Suppressor macrophage treated with lipopolysaccharide for 1 hour (primary cell): ENCODE results near the gene POM121L2.
A peak's percentile ranks its signal among the peaks of the same experiment; 100 is the strongest.

ENCODE experiments used
- DNase-seq, 3 donors: peaks; one replicate each; pipeline ENCODE4 v3.0.0-alpha.2; 2020 to 2022

POM121L2 gene

GRCh38 chr6:27312146-27312949, at the start of gene POM121L2:
Gene POM121L2, minus strand, starts transcription at chr6:27312273. Its CDS starts 103 bp downstream, at chr6:27312170.
- peak; percentile 40 to 51 (median 48) for DNase-seq

DNA sequence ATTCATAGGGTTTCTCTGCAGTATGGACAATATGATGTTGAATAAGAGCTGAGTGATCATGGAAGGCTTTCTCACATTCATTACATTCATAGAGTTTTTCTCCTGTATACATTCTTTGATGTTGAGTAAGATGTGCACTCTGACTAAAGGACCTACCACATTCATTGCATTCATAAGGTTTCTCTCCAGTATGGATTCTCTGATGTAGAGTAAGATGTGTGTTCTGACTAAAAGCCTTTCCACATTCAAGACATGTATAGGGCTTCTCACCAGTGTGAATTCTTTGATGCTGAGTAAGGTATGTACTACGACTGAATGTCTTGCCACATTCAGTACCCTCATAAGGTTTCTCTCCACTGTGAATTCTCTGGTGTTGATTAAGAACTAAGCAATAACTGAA, 47.2 kb upstream of the POM121L2 start:
- no peak for DNase-seq

DNA sequence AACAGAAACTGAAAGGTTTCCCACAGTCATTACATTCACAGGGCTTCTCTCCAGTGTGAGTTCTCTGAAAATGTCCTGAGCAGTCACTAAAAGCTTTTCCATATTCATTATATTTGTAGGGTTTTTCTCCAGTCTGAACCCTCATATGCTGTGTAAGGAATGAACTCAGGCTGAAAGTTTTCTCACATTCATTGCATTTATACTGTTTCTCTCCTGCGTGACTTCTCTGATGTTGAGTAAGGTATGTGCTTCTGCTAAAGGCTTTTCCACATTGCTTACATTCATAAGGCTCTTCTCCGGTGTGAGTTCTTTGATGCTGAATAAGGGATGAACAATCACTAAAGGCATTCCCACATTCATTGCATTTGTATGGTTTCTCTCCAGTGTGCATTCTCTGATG, 46.7 kb upstream of the POM121L2 start:
- no peak for DNase-seq

GRCh38 chr6:27352850-27353249, 40.8 kb upstream of the POM121L2 start:
- no peak for DNase-seq

GRCh38 chr6:27334141-27334540, 22.1 kb upstream of the POM121L2 start:
- DNase-seq, result no peak

GRCh38 chr6:27333642-27334040, 21.6 kb upstream of the POM121L2 start:
- DNase-seq, result no peak

DNA sequence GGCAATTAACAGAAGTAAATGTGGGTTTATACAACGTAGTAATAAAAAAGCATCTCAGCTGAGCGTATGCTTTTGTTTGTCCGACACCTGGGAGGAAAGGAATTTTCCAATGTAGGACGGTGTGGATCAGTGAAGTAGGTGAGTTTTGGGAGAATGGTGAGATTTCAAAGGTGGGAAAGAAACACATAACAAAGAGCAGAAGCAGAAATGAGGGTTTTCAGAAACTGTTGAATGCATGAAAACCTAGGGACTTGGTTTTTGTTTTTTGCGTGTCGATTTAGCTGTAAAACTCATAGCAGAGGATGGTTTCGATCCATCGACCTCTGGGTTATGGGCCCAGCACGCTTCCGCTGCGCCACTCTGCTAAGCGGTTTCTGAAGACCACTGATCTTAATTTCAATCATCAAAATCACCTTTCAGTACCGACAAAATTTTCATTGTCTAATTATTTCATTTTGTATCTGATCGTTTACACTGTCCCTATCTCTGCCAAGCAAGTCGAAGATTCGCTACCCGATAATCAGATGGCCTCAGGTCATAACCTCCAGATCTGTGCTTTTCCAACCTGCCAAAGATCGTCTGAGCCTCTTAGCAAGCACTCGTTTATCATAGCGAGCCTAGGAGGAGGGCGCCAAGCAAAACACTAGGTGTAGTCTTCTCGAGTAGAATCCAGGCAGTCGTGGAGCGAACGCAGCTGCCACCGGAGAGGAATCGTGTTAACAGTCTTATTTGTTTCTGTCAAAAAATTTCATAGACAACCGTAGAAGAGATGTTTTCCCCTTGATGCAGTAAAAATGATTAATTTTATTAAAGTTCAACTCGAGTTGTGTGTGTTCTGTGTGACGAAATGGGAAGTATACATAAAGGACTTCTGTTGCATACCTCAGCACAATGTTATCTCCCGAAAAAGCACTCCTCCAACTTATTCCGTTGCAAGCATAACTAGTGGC, 20.9 kb upstream of the POM121L2 start:
- DNase-seq, result peak in 1 of 3 donors; percentile 0

- DNase-seq, result no peak
These were observed 15.1 kb upstream of the POM121L2 start for GRCh38 chr6:27327023-27327738.

- DNase-seq, result no peak
These were observed 9.8 kb upstream of the POM121L2 start for GRCh38 chr6:27321901-27322300.

DNA sequence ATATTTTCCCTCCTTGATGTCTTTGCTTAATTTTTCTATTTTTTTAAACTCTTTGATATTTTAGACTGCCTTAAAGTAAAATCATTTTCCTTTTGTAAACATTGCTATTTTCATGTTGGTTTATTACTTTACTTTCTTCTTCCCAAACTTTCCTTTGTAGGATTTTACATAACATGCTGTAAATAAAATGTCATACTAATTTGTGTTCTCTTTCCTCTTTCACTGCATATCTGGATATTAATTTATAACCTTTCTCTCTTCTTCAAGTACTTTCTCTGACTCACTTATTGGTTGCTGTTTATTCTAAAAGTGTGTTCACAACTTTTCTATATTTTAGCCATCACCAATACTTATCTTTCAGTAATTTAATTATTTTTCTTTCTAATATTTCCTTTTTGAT, 9.3 kb upstream of the POM121L2 start:
- DNase-seq, result no peak

DNA sequence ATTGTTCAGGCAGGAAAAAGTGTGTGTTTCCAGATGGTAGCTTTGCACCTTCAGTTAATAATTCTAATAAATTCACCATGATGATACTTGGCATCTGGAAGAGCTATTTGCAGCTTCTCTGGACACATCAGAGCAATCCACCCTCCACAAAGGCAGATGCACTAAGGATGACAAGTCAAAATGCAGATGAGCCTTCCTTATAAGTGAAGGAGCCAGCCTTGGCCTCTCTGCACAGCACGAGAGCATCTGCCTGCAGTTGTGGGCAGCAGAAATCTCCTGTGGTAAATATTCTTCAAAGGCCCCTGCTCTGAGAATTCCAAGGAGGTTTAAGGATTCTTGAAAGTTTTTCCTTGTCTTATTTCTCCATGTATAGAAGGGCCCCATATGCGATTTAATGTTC, 6.9 kb upstream of the POM121L2 start:
- DNase-seq, result no peak

DNA sequence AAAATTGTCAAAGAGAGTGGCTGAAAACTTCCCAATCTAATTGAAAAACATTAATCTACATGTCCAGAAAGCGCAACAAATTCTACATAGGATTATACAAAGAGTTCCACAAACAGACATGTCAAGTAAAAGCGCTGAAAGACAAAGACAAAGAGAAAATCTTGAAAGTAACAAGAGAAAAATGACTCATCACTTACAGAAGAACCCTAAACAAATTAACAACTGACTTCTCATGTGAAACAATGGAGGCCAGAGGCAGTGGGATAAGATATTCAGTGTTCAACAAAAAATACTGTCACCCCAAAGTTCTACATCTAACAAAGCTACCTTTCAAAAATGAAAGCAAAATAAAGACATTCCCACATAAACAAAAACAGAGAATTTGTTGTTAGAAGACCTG, 2.0 kb upstream of the POM121L2 start:
- no peak for DNase-seq

DNA sequence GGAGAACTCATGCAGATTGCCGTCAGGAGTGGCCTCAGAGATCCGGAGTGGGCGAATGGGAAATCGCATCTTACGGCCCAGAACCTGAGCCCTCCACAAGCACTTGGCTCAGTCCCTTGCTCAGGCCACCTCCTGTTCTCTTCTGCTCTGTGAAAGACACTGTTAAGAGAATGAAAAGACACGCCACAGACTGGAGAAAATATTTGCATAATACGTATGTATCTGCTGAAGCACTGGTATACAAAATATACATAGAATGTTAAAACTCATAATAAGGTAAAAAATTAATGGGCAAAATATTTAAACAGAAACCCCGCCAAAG, 838 bp upstream of the POM121L2 start:
- no peak for DNase-seq

DNA sequence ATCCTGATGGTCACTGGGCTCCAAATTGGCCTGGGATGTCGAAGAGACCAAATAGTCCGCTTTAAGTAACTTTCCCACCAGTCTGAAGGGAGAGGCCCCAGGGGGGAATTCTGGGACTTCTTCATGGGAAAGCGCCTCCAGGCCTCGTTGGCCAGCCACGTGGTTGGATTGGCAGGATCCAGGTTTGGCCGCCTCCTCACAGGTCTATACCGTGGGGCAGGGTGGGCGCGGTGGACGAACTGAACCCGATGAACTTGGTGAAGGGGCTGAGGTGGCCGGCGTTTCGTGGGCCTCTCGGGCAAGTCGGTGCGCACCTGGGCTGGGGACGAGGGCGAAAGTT, 297 bp downstream of the POM121L2 start:
- no peak for DNase-seq

DNA sequence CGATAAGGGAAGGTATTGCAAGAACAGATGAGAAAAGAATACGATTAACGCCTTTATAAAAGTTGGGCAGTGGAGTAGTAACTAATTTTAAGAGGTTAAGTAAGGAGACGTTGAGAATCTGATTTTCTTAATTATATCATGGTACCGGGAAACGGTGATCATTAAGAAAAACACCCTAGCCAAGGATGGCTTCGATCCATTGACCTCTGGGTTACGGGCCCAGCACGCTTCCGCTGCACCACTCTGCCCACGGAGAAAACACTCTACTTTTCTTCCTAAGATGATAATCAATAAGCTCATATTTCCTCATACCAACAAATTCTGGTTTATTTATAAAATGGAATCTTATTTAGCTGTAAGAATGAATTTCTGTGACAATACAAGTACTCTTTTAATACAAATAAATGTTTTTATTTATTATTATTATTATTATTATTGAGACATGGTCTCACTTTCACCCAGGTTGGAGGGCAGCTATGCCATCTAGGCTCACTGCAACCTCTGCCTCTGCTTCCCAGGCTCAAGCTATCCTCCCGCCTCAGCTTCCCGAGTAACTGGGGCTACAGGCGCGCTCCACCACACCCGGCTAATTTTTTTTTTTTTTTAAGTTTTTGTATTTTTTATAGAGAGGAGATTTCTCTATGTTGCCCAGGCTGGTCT, 8.3 kb downstream of the POM121L2 start:
- no peak for DNase-seq

GRCh38 chr6:27297857-27298730, 14.0 kb downstream of the POM121L2 start:
- DNase-seq, result no peak

DNA sequence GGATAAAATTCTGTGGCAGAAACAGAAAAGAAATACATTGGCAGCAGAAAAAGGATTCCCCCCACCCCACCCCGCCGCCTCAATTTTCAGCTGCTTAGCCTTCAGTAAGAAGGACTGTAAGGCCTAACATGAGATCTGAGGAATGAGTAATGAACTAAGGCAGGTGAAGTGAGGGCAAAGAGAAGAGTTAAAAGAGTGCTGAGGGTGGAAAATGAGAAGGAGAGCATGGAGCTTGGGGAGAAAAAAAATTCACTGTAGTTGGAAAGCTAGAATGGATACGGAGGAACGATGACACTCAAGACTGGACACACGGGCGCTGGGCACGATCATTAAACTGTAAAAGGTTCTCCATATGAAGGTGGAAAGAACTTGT, 14.6 kb downstream of the POM121L2 start:
- DNase-seq, result no peak

DNA sequence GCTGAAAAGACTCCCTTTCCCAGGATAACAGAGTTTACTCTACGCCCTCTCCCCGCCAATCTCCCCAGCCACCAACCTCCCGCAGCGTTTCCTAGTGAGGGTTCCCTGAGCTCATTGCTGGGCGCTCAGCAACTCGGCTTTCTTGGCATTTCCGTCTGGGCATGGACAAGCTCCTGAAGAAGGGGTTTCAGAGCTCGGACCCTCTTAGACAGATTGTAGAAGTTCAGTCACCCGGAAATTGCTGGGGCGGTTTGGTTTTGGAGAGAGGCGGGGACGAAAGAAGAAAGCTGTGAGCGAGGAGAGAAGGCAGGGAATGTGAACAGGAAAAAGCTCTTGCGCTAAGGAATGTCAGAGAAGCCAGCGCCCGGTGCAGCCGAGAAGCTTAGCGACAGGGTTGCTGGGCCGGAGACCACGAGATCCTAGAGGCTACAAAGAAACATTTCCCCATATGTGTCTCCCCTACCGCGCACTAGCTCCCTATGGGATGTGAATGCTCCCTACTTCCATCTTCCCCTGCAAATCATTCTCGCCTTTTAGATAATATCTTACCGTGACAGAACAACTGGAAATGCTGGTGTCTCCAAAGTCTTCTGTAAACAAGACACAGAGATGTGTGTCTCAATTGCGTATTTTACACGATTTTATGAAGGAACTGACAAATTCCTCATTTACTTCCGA, 15.8 kb downstream of the POM121L2 start:
- no peak for DNase-seq

GRCh38 chr6:27295301-27296079, 16.6 kb downstream of the POM121L2 start:
- DNase-seq, result no peak

- no peak for DNase-seq
These were observed 17.7 kb downstream of the POM121L2 start for GRCh38 chr6:27294409-27294808.
